ENCODE measurements around the gene CACNB4.

Gene CACNB4

DNA sequence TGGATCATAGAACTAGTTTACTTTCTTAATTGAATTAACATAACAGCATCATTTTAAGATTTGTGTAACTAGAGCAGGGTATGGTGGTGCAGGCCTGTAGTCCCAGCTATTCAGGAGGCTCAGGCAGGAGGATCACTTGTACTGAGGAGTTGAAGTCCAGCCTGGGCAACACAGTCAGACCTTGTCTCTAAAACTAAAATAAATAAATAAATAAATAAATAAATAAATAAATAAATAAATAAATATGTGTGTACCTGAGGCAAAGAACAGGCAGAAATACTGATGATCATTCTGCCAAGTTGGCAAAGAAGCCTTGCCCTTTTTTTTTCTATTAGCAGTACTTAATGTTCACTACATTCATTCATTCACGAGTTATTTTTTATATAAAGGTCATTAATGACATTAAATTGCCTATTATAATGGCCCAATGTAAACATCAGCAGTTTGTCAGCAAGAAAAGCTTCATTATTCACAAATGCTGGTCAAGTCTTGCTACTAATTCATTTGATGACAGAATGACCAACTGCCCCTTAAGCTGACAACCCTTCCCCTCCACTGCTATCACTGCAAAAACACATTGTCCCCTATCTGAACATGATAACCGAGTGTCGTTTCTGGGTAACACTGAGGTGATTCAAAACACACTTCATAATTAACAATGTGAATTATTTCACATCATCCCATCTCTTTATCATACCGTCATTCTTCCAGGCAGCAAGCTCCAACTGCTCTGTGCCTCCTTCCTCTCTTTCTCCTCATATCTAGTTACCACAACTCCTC lies 309.6 kb downstream of the CACNB4 start:
- in situ Hi-C loops (cut with MboI; ENCODE audit: low pct_unique_long_range_greater_than_20kb, low sequenced_read_pairs, unreplicated experiment), result no loop called here

DNA sequence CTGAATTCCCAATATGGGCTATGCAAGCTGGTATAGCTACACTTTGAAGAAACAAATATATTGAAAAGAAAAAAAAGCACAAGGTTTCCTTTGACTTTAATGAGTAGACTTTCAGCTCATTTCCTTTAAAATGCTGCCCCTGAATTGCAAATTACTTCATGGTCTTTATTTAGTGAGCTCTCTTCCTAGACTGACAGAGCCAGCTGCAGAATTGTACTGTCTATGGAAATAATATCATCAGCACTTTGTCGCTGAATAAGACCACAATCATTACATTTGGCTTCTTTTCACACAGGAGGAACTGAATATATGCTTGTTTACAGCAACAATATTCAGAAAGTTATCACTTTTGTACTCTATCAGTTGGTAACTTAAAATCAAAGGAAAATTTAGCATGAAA lies 312.4 kb downstream of the CACNB4 start:
- TF ChIP-seq, protein P1, sequence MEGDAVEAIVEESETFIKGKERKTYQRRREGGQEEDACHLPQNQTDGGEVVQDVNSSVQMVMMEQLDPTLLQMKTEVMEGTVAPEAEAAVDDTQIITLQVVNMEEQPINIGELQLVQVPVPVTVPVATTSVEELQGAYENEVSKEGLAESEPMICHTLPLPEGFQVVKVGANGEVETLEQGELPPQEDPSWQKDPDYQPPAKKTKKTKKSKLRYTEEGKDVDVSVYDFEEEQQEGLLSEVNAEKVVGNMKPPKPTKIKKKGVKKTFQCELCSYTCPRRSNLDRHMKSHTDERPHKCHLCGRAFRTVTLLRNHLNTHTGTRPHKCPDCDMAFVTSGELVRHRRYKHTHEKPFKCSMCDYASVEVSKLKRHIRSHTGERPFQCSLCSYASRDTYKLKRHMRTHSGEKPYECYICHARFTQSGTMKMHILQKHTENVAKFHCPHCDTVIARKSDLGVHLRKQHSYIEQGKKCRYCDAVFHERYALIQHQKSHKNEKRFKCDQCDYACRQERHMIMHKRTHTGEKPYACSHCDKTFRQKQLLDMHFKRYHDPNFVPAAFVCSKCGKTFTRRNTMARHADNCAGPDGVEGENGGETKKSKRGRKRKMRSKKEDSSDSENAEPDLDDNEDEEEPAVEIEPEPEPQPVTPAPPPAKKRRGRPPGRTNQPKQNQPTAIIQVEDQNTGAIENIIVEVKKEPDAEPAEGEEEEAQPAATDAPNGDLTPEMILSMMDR (IDR thresholded peaks at IDR 0.05; ENCODE audit: extremely low read depth, insufficient read depth, missing control alignments), result no peak
- in situ Hi-C loops (cut with MboI; ENCODE audit: low pct_unique_long_range_greater_than_20kb, low sequenced_read_pairs, unreplicated experiment), result no loop called here
- DNase-seq (ENCODE audit: low spot score), result no peak

More for the DNA sequence above, 309.6 kb downstream of the CACNB4 start:
- TF ChIP-seq, protein P1 (IDR thresholded peaks at IDR 0.05; ENCODE audit: extremely low read depth, insufficient read depth, missing control alignments), result no peak
- DNase-seq (ENCODE audit: low spot score), result no peak

DNA sequence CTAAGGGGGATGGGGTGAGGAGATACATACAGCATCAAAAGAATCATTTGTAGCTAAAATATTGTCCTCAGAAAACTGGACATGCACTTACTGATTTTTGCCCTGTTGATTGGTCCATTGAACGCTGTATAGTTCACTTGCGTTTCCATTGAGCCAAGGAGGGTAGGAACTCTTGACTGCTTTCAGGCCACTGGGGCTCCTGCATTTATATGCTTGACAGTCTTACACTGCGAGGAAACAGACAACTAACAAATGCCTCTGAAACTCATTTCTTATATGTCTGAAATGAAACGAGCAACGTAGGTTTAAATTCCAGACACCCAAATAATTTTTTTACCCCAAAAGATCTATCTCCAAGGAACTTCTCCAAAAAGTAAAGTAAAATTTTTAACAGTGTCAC lies 312.8 kb downstream of the CACNB4 start:
- no peak for DNase-seq (ENCODE audit: low spot score)
- in situ Hi-C loops (cut with MboI; ENCODE audit: low pct_unique_long_range_greater_than_20kb, low sequenced_read_pairs, unreplicated experiment), result no loop called here
- TF ChIP-seq, protein P1 (IDR thresholded peaks at IDR 0.05; ENCODE audit: extremely low read depth, insufficient read depth, missing control alignments), result no peak

DNA sequence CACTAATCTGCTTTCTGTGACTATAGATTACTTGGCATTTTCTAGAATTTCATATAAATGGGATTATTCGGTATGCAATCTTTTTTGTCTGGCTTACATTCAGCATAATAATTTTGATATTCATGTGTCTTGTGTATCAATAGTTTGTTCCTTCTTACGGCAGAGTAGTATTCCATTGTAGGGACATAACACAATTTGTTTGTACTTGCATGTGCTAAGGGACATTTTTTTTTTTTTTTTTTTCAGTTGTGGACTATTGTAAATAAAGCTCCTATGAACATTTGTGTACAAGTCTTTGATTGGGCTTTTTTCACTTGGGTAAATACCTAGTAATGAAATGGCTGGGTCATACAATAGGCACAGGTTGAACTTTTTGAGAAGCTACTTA lies 315.7 kb downstream of the CACNB4 start:
- in situ Hi-C loops (cut with MboI; ENCODE audit: low pct_unique_long_range_greater_than_20kb, low sequenced_read_pairs, unreplicated experiment), result no loop called here
- no peak for DNase-seq (ENCODE audit: low spot score)
- TF ChIP-seq, protein P1 (IDR thresholded peaks at IDR 0.05; ENCODE audit: extremely low read depth, insufficient read depth, missing control alignments), result no peak

All from GM13977 (cell line).